GM18951 (cell line): Measurements from ENCODE around the gene ELFN1.
"Not testable (repeated sequence)": the region's sequence is repeated elsewhere in the genome, so short reads cannot be mapped to it uniquely, and the experiment has no call there.

Experiments
- POLR2A ChIP-seq: IDR thresholded peaks from 4 replicates; pipeline ENCODE4 v1.6.1; 2011; ENCODE audit warnings: mild to moderate bottlenecking; ENCODE audit not compliant: insufficient read length, insufficient read depth; ENCODE audit errors: extremely low read depth
- in situ Hi-C: fragments of 300-500 bp; cut with MboI; formaldehyde crosslinking; loops from one replicate; pipeline ENCODE4 v1.12.0; 2022; ENCODE audit warnings: low sequenced_read_pairs, mixed read lengths, inconsistent platforms; ENCODE audit not compliant: unreplicated experiment

Gene ELFN1

DNA sequence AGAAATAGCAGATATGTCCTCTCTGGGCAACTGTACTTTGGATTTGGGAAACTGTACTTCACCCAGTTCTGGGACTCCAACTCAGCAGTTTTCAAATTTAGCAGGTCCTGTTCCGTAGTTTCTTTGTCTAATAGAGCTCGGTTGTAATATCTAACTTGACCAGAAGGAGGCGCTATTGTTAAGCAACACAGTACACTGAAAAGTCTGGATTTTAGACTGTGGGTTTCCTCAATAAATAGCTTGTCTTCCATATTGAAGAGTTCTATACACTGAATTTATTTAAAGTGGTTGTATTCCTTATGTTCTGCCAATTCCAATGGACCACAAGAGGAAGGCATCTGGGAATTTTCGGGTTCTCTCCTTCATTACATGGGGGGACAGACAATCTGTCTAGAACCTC lies 39.8 kb downstream of the ELFN1 start:
- TF ChIP-seq POLR2A = no peak
- in situ Hi-C loops = no loop called here

DNA sequence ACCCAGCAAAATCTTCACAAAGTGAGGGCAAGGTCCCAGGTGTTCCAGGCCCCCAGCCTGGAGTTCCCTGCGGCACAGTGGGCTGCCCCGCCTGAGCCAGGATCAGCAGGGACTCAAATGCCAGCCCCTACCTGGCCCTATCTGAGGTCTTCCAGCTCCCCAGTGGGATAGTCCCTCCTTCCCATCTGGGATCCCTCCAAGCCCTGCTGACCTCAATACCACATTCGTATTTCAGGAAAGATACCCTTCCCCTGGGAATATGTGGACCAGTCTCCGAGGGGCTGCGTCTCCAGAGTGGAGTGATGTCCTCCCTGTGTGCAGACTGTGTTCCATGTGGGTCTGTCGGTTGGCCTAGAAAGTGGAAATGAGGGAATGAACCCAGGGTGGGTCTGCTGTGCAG lies 40.9 kb downstream of the ELFN1 start:
- in situ Hi-C loops = no loop called here
- TF ChIP-seq POLR2A = no peak

DNA sequence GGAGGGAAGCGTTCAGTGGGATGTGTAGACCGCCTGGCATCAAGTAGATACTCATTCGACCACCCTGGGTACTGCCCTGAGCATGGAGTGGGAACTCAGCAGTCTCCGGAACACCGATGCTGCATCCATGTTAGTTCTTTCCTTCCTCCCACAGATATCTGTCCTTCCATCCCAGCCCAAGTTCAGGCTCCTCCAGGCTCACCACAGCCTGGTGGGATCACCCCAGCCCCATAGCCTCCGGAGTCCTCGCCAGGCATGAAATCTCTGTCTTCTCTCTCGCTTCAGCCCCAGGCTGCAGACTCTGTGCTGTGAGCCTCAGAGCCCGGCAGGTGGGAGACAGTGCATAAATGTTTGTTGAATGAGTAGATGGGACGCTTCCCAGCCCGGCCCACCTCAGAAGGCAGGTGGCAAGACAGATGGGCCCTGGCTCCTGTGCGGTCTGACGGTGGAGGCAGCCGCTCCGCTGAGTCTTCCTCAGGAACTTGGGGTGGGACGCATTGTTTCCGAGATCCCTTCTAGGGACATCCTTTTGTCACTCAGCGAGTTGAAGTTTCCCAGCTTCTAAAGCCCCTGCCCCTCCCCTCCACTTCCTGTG lies 42.9 kb downstream of the ELFN1 start:
- in situ Hi-C loops = no loop called here
- TF ChIP-seq POLR2A = no peak

DNA sequence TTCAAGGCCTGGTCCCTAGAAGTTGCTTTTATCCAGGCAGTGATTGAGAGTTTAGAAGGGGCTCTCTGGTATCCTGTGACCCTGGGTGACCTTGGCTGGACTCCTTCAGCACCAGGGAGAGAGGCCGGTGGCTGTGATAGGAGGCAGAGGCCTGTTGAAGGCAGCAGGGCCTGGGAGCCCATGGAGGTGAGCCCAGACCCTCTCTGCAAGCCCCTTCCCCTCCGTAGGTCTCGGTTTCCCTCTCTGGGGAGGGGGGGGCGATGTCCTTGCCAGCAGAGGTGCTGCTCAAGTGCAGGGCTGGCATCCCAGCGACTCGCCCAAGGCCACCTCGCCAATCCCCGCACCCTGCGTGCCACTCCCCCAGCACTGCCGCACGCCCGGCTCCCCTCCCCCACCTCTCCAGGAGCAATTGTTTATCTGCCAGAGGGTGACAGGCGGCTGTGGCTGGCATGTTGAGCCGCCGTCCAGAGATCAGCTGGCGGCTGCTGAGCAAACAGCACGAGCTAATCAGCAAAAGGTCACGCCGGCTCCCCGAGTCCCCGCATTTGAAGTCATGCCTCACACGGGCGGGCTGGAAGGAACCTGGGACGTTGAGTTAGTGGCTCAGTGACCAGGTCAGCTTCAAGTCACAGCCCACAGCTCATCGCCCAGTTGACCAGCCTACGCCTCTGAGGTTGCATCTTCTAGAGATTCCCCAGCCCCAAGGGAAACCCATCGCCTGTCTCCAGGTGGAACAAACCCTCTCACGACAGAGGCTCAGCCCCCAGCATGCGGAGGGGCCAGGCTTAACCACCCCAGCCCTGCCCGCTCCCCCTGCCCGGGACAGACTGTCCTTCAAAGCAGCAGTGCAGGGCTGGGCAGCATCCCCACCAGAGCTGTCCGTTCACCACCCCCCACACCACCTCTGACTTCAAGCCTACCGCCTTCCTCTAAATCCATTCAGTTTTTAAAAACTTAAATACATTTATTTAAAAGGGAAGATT lies 43.7 kb downstream of the ELFN1 start:
- in situ Hi-C loops = no loop called here

DNA sequence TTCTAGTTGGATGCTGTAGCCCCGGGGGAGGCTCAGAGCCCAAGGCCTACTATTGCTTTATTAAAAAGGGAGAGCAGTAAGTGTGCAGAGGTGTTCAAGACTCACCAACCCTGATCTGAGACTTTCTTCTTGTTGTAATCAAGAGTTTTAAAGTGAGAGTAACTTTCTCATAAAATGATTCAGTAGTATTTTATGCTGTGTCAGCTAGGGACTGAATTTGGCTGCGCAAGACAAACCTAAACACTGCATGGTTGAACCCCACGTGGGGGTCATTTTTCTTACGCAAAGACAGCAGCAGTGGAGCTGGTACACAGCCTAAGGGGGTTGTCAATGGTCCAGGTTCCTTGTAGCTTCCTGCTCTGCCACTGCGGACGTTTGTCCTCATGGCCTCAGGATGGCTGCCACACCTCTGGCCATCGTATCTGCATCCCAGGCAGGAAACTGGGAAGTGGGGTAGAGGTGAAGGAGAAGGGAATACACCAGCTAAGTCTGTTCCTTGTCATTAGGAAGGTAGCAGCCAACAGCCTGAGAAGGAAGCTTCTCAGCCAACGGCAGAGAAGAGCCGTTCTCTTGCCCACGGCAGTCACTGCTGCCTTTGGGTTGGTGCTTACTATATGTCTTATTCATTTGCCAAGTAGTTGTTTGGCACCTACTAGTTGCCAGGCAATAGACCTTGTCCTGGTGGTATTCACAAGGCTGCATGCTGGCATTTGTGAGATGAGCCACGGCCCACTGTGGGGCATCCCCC lies 44.7 kb downstream of the ELFN1 start:
- TF ChIP-seq POLR2A = no peak
- in situ Hi-C loops = no loop called here

More for the DNA sequence above, 43.7 kb downstream of the ELFN1 start:
- no peak for TF ChIP-seq POLR2A

DNA sequence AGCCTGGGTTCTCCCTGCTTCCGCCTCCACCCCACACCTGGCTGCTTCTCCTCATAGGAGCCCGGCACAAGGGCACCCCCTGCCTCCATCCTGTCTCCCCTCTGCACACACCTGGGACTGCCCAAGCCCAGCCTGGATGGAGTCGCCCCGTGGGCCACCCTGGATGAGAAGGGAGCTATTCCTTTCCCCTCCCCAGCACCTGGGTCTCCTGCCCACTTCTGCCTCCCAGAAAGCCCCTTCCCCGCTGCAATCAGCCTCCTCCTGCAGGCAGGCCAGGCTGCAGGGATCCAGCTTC lies 45.2 kb downstream of the ELFN1 start:
- in situ Hi-C loops = no loop called here
- no peak for TF ChIP-seq POLR2A

DNA sequence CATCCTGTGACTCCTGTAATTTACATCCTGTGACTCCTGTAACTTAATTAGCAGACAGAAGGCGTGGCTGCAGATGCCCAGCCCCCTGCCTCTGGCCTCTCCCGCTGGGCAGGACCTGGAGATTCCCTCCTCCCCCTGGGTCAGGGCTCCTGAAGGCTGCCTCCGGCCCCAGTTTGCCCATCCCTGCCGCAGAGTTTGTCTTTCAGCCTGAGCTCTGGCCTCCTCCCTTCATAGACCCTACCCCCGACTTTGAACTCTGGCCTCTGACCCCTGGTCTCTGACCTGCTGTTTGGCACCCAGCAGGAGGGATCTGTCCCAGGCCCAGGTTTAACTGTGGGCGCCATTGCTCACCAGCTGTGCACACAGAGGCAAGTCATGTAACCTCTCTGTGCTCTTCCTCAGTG lies 45.6 kb downstream of the ELFN1 start:
- TF ChIP-seq POLR2A = no peak
- in situ Hi-C loops = no loop called here

DNA sequence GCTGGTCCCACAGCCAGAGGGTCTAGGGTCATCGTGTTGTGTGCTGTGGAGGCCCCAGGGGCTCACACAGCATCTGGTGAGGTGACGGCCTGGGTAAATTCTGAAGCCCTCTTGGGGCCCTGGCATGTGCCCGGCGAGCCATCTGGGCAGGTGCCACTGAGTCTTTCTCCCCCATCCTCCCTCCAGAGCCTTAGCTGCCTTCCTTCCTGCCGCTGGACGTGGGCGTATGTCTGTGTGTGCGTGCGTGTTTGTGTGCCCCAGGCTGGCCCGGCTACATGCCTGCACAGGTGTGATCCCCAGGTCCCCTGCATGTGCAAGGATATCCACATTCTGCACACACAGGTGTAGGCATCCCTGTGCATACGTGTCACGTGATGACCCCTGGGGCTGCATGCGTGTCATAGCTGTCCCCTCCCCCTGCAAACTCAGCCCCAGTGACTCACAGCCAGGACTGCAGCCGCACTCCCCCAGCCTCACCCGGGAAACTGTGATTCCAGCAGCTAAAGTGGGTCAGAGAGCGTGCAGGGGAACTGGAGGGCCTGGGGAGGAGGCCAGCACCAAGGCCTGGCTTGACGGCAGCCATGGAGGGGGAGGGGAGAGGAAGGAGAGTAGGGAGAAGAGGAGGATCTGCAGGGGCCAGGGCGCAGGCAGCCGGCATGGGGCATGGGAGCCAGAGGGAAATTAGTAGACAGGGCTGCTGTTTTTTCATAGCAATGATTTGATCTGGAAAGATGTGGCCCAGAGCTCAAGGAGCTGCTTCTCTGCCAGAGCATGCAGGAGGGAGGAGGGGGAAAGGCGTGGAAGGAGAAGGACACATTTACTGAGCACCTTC lies 46.4 kb downstream of the ELFN1 start:
- no peak for TF ChIP-seq POLR2A
- in situ Hi-C loops = no loop called here

DNA sequence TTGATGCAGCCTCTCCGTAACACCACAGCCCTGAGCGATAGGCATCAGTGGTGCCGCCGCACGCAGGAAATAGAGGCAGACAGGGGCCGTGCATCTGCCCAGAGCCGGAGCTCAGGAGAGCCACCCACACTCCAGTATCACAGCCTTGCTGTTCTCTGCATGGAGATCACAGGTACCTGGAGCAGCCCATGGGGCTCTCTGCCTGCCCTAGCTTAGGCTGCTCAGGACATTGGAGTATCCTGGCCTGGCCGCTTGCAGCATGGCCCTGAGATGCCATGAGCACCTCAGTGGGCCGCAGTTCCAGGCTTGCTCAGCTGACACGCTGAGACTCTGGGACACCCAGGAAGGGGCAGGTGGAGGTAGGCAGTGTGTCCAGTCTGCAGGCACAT lies 47.0 kb downstream of the ELFN1 start:
- no peak for TF ChIP-seq POLR2A
- in situ Hi-C loops = no loop called here

DNA sequence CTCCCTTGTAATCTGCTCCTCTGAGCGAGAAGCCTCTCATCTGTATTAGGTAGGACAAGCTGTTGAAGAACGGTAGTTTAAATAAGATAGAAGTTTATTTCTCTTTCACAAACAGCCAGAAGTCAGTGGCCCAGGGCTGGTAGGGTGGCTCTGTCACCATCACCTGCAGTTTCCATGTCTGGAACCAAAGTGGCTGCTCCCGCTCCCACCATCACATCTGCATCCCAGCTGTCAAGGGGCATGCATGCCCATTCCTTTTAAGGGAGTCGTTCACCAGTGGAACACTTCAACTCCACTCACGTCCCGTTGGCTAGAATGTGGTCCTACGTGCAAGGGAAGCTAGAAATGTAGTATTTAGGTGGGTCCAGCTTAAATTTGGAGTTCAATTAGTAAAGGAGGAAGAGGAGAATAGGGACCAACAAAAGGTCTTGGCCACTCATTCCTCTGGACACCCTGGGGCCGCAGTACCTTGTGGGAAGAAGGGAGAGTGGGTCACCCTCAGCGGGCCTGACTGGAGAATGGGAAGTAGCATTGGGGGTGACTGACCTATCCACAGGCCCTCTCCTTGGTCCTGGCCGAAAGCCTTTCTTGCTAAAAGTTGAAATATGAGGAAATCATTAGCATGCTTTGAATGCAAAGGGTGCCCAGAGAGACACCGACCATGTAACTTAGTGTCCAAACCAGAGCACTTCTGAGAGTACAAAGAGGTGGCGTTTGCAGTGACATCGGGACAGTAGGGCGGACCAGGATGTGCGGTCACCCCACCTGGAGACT lies 48.0 kb downstream of the ELFN1 start:
- TF ChIP-seq POLR2A = no peak
- in situ Hi-C loops = no loop called here

DNA sequence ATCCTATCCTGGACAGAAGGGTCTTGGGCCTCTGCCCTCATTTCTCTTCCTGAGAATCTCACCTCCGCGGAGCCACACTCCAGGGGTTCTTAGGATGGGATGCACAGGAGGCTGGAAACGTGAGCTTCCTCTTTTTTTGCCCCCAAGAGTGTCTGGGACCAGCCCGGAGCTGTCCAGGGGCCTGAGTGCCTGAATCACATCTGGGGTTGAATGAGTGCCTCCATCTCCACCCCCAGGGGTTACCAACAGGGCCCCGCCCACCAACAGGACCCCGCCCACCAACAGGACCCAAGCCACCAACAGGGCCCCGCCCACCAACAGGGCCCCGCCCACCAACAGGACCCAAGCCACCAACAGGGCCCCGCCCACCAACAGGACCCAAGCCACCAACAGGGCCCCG lies 48.8 kb downstream of the ELFN1 start:
- in situ Hi-C loops = not testable (repeated sequence)

DNA sequence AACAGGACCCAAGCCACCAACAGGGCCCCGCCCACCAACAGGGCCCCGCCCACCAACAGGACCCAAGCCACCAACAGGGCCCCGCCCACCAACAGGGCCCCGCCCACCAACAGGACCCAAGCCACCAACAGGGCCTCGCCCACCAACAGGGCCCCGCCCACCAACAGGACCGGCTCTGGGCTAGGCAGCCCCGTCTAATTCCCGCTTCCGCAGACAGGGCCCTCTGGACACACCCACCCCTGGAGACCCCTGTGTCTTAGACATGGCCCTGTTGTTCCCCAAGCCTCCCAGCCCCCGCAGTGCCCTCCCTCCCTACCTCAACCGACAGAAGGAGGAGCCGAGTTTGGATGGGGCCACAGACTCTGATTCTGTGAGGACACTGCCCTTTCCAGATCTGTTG lies 49.2 kb downstream of the ELFN1 start:
- in situ Hi-C loops = not testable (repeated sequence)
